Measurements from ENCODE around the gene PIK3R3. TPM values are rescaled to one million over a fixed set of nuclear protein-coding genes. Genes with fewer than 3 reads are reported as not detected.
A peak's percentile ranks its signal among the peaks of the same experiment; 100 is the strongest.

Gene PIK3R3
- total and polyA plus RNA-seq, 11 donors = 11.8 to 54.1 (median 41.9) TPM

- TF ChIP-seq CTCF (IDR thresholded peaks at IDR 0.05) (no peak), POLR2A (IDR thresholded peaks at IDR 0.05) (no peak)
- Histone ChIP-seq H3K4me1 (peaks cover 4 to 50% (median 28%) of the 10 kb centered on the region in 12 donors), H3K27me3 (peaks cover 0 to 9% (median 0%) of the 10 kb centered on the region in 9 donors), H3K36me3 (no peaks in the 10 kb centered on the region), H3K4me3 (peak overlapping the region; percentile 54 to 89 (median 74)), H3K9me3 (no peaks in the 10 kb centered on the region), H3K27ac (peak overlapping the region; percentile 89 to 98 (median 96))
- DNase-seq (peak in 3 of 5 donors; percentile 25 to 47 (median 31)), ATAC-seq (no peak)
- intact Hi-C loops (cut with DNase I) = loop anchor here (1.0 to 5.0 kb wide), 10 partner anchors 35 to 445 kb away; partner anchors contain the start of genes GPBP1L1 (in 1 of the 10), P3R3URF (in 1 of the 10) and TSPAN1 (in 1 of the 10)
- WGBS, 4 donors = 0 to 1% (median 1%) methylated on average over 38 of the region's 38 CpGs
These were observed 509 bp downstream of the PIK3R3 start for GRCh38 chr1:46131712-46132528.

GRCh38 chr1:46131093-46131492, 1.3 kb downstream of the PIK3R3 start:
- WGBS, 4 donors = 2 to 3% (median 2%) methylated on average over 10 of the region's 10 CpGs
- peak overlapping the region; percentile 89 to 98 (median 96) for H3K27ac ChIP-seq
- no peak for TF ChIP-seq CTCF (IDR thresholded peaks at IDR 0.05)
- no peak for DNase-seq
- no peaks in the 10 kb centered on the region for H3K9me3 ChIP-seq
- intact Hi-C loops (cut with DNase I) = loop anchor here in 8 of 10 donors (2.0 to 5.0 kb wide), 5 partner anchors 36 to 94 kb away; partner anchors contain the start of genes P3R3URF (in 1 of the 8) and TSPAN1 (in 1 of the 8)
- peak overlapping the region; percentile 54 to 89 (median 74) for H3K4me3 ChIP-seq
- no peak for ATAC-seq
- H3K27me3 ChIP-seq = peaks cover 0 to 9% (median 0%) of the 10 kb centered on the region in 9 donors
- H3K4me1 ChIP-seq = peaks cover 4 to 43% (median 26%) of the 10 kb centered on the region in 12 donors
- H3K36me3 ChIP-seq = no peaks in the 10 kb centered on the region

GRCh38 chr1:46130606-46131005, 1.8 kb downstream of the PIK3R3 start:
- Histone ChIP-seq H3K9me3 (no peaks in the 10 kb centered on the region), H3K27ac (peak overlapping the region in 11 of 12 donors; percentile 67 to 98 (median 95)), H3K4me3 (peak overlapping the region; percentile 54 to 89 (median 74)), H3K36me3 (no peaks in the 10 kb centered on the region), H3K4me1 (peaks cover 4 to 38% (median 22%) of the 10 kb centered on the region in 12 donors), H3K27me3 (peaks cover 0 to 9% (median 0%) of the 10 kb centered on the region in 9 donors)
- ATAC-seq = no peak
- TF ChIP-seq POLR2A (IDR thresholded peaks at IDR 0.05) = no peak
- no peak for TF ChIP-seq CTCF (IDR thresholded peaks at IDR 0.05)
- 7 to 16% (median 10%) methylated on average over 5 of the region's 5 CpGs for WGBS, 4 donors
- intact Hi-C loops (cut with DNase I) = loop anchor here in 8 of 10 donors (2.0 to 5.0 kb wide), 5 partner anchors 37 to 93 kb away; partner anchors contain the start of genes P3R3URF (in 1 of the 8) and TSPAN1 (in 1 of the 8)
- DNase-seq = no peak

- H3K27ac ChIP-seq = peak overlapping the region in 9 of 12 donors; percentile 89 to 98 (median 97)
- H3K4me3 ChIP-seq = peak overlapping the region; percentile 54 to 89 (median 74)
- intact Hi-C loops (cut with DNase I) = loop anchor here in 8 of 10 donors (2.0 to 5.0 kb wide), 5 partner anchors 37 to 93 kb away; partner anchors contain the start of genes P3R3URF (in 1 of the 8) and TSPAN1 (in 1 of the 8)
- H3K27me3 ChIP-seq = peaks cover 0 to 9% (median 0%) of the 10 kb centered on the region in 9 donors
- no peak for DNase-seq
- no peak for ATAC-seq
- H3K36me3 ChIP-seq = no peaks in the 10 kb centered on the region
- no peak for TF ChIP-seq POLR2A (IDR thresholded peaks at IDR 0.05)
- no peaks in the 10 kb centered on the region for H3K9me3 ChIP-seq
- WGBS, 4 donors = 19 to 29% (median 22%) methylated on average over 1 of the region's 1 CpG
- H3K4me1 ChIP-seq = peaks cover under 1 to 34% (median 18%) of the 10 kb centered on the region in 12 donors
These were observed 2.3 kb downstream of the PIK3R3 start for GRCh38 chr1:46130121-46130520.
